IMR-90 (cell line): ENCODE results near the gene KLF17. TPM values are rescaled to one million over a fixed set of nuclear protein-coding genes. Genes with fewer than 3 reads are reported as not detected.

Source experiments
- ATAC-seq: fragments of 200-7000 bp; cut with Tn5 transposase; 2 replicates; pipeline ENCODE4 v1.9.1; 2020; ENCODE audit warnings: low read depth, mild to moderate bottlenecking, moderate library complexity
- BruUV-seq: library from RNA; stranded (reverse); fragments of 400-500 nt; replicated peaks from 2 replicates; lab custom pipeline; 2021; lab: Mats Ljungman, UMichigan
- CTCF ChIA-PET: fragments of 300-600 bp; formaldehyde crosslinking; extraction: SDS; loops from one replicate; lab custom pipeline; 2021; ENCODE audit warnings: antibody characterized with exemption; lab: Yijun Ruan, JAX
- POLR2A ChIA-PET: fragments of 300-600 bp; sonication (Branson Sonifier 250); formaldehyde crosslinking; loops from one replicate; lab custom pipeline; 2022; ENCODE audit warnings: antibody characterized with exemption; ENCODE audit not compliant: unreplicated experiment; lab: Charles Lee
- DNase-seq: peaks from one replicate; pipeline ENCODE4 v3.0.0; 2013
- H2AFZ ChIP-seq: replicated peaks from 2 replicates; pipeline ENCODE3; 2013; ENCODE audit warnings: low read length, mild to moderate bottlenecking; ENCODE audit not compliant: poor library complexity
- H2AK5ac ChIP-seq: 2 replicates; pipeline ENCODE4 v1.6.1; 2013; ENCODE audit warnings: low read depth, low read length, inconsistent platforms
- H2AK9ac ChIP-seq: replicated peaks from 2 replicates; pipeline ENCODE3; 2013; ENCODE audit warnings: mild to moderate bottlenecking, low read depth, low read length, moderate library complexity; ENCODE audit not compliant: poor library complexity
- H2BK120ac ChIP-seq: 2 replicates; pipeline ENCODE4 v1.6.1; 2013; ENCODE audit warnings: low read depth, low read length, inconsistent platforms
- H2BK15ac ChIP-seq: 3 replicates; pipeline ENCODE4 v1.6.1; 2013; ENCODE audit warnings: low read depth, low read length, inconsistent platforms
- H2BK20ac ChIP-seq: 2 replicates; pipeline ENCODE4 v1.6.1; 2013; ENCODE audit warnings: low read depth, mild to moderate bottlenecking, inconsistent platforms, low read length, moderate library complexity
- H2BK5ac ChIP-seq: 2 replicates; pipeline ENCODE4 v1.6.1; 2013; ENCODE audit warnings: mild to moderate bottlenecking, low read depth, low read length, inconsistent platforms; ENCODE audit not compliant: poor library complexity, severe bottlenecking
- H3K14ac ChIP-seq: replicated peaks from 2 replicates; pipeline ENCODE4 v1.6.1; 2013; ENCODE audit warnings: low read depth, low read length, inconsistent platforms
- H3K18ac ChIP-seq: 2 replicates; pipeline ENCODE4 v1.6.1; 2013; ENCODE audit warnings: low read depth, low read length, control low read depth
- H3K23ac ChIP-seq: 2 replicates; pipeline ENCODE4 v1.6.1; 2013; ENCODE audit warnings: low read depth, low read length, inconsistent platforms
- H3K27ac ChIP-seq: 2 replicates; pipeline ENCODE4 v1.5.1; 2013; ENCODE audit warnings: mild to moderate bottlenecking, control low read depth, low read length; ENCODE audit not compliant: insufficient read depth
- H3K27me3 ChIP-seq: 2 replicates; pipeline ENCODE4 v1.6.1; 2013; ENCODE audit warnings: low read length; ENCODE audit not compliant: control insufficient read depth, insufficient read depth
- H3K36me3 ChIP-seq: 2 replicates; pipeline ENCODE4 v1.6.1; 2013; ENCODE audit warnings: low read length, mixed read lengths; ENCODE audit not compliant: control insufficient read depth, insufficient read depth
- H3K4ac ChIP-seq: 2 replicates; pipeline ENCODE4 v1.6.1; 2013; ENCODE audit warnings: low read depth, low read length, inconsistent platforms
- H3K4me1 ChIP-seq: 2 replicates; pipeline ENCODE4 v1.6.1; 2013; ENCODE audit warnings: low read length, mixed read lengths; ENCODE audit not compliant: control insufficient read depth, insufficient read depth
- H3K4me2 ChIP-seq: 2 replicates; pipeline ENCODE4 v1.6.1; 2013; ENCODE audit warnings: low read depth, mild to moderate bottlenecking, control low read depth, low read length, moderate library complexity
- H3K4me3 ChIP-seq: 2 replicates; pipeline ENCODE4 v1.5.1; 2013; ENCODE audit warnings: low read depth, mild to moderate bottlenecking, control low read depth, low read length, moderate library complexity; ENCODE audit not compliant: insufficient read depth
- H3K56ac ChIP-seq: 2 replicates; pipeline ENCODE4 v1.6.1; 2013; ENCODE audit warnings: low read length, inconsistent platforms; ENCODE audit not compliant: insufficient read depth; ENCODE audit errors: extremely low read depth
- H3K79me1 ChIP-seq, 2 experiments: 2 replicates each; pipeline ENCODE4 v1.6.1; 2013; ENCODE audit warnings: low read length in 2 of 2, inconsistent platforms in 1 of 2, low read depth in 1 of 2
- H3K9ac ChIP-seq: 2 replicates; pipeline ENCODE4 v1.6.1; 2013; ENCODE audit warnings: low read depth, low read length, control low read depth
- H3K9me1 ChIP-seq: 2 replicates; pipeline ENCODE4 v1.6.1; 2013; ENCODE audit warnings: low read length, inconsistent platforms; ENCODE audit not compliant: insufficient read depth
- H3K9me3 ChIP-seq: 2 replicates; pipeline ENCODE4 v1.6.1; 2013; ENCODE audit warnings: low read length; ENCODE audit not compliant: control insufficient read depth, insufficient read depth
- H4K20me1 ChIP-seq: 2 replicates; pipeline ENCODE4 v1.6.1; 2013; ENCODE audit warnings: low read length, inconsistent platforms; ENCODE audit not compliant: insufficient read depth
- H4K5ac ChIP-seq: 2 replicates; pipeline ENCODE4 v1.6.1; 2013; ENCODE audit warnings: mild to moderate bottlenecking, low read depth, low read length, control low read depth
- H4K8ac ChIP-seq, 2 experiments: 2 replicates each; pipeline ENCODE4 v1.6.1; 2013; ENCODE audit warnings: low read depth in 2 of 2, low read length in 2 of 2, control low read depth in 1 of 2, inconsistent platforms in 1 of 2
- H4K91ac ChIP-seq: 2 replicates; pipeline ENCODE4 v1.6.1; 2013; ENCODE audit warnings: low read depth, low read length, inconsistent platforms; ENCODE audit not compliant: insufficient read depth
- BHLHE40 ChIP-seq: fragments of 150-350 bp; IDR thresholded peaks from 2 replicates; pipeline ENCODE4 v1.6.1; 2016; ENCODE audit warnings: mild to moderate bottlenecking, low read depth, low read length
- CEBPB ChIP-seq: IDR thresholded peaks from 2 replicates; pipeline ENCODE4 v1.6.1; 2012; ENCODE audit warnings: low read depth, low read length, improper control_type of control experiment
- MAFK ChIP-seq: IDR thresholded peaks from 2 replicates; pipeline ENCODE4 v1.6.1; 2012; ENCODE audit warnings: low read depth, low read length, improper control_type of control experiment
- MAZ ChIP-seq: IDR thresholded peaks from 2 replicates; pipeline ENCODE4 v1.6.1; 2012; ENCODE audit warnings: low read depth, mild to moderate bottlenecking, low read length, improper control_type of control experiment, moderate library complexity, borderline replicate concordance
- MXI1 ChIP-seq: IDR thresholded peaks from 2 replicates; pipeline ENCODE4 v1.6.1; 2012; ENCODE audit warnings: low read depth, mild to moderate bottlenecking, low read length, moderate library complexity, borderline replicate concordance
- RCOR1 ChIP-seq: IDR thresholded peaks from 2 replicates; pipeline ENCODE4 v1.6.1; 2012; ENCODE audit warnings: mild to moderate bottlenecking, low read length, improper control_type of control experiment; ENCODE audit not compliant: insufficient replicate concordance
- RFX5 ChIP-seq: IDR thresholded peaks from 2 replicates; pipeline ENCODE4 v1.8.0; 2012; ENCODE audit warnings: low read depth, mild to moderate bottlenecking, low read length, moderate library complexity
- SMC3 ChIP-seq: fragments of 150-350 bp; IDR thresholded peaks from 2 replicates; pipeline ENCODE4 v1.6.1; 2016; ENCODE audit warnings: low read depth, mild to moderate bottlenecking, antibody characterized with exemption, low read length, moderate library complexity
- WGBS, 2 experiments: methylation state at CpG; one replicate each; pipeline versions ENCODE4 v1.1.5 to v1.1.7; 2013; ENCODE audit warnings: missing lambda C conversion rate in 2 of 2; ENCODE audit not compliant: insufficient read length in 1 of 2; ENCODE audit errors: extremely low coverage in 2 of 2; 5-methylcytosine and 5-hydroxymethylcytosine counted together
- dilution Hi-C: fragments of 300-500 bp; cut with HindIII; formaldehyde crosslinking; loops from one replicate; pipeline ENCODE4 v1.14.3; 2018; ENCODE audit warnings: low sequenced_read_pairs; ENCODE audit not compliant: unreplicated experiment
- in situ Hi-C: fragments of 300-500 bp; cut with MboI; formaldehyde crosslinking; loops from 3 replicates; pipeline ENCODE4 v1.14.3; 2019; ENCODE audit warnings: low sequenced_read_pairs, inconsistent platforms, mixed read lengths
- intact Hi-C: fragments of 100-400 bp; cut with micrococcal nuclease; formaldehyde crosslinking; loops from 2 replicates; pipeline ENCODE4 v1.10.0; 2022
- polyA plus RNA-seq, 3 experiments: library from polyadenylated mRNA; depleted of rRNA; stranded (reverse); fragments of >200 nt; gene quantifications; 2 replicates each; pipeline ENCODE4 v1.2.3, GENCODE V29; 2012; ENCODE audit warnings: low replicate concordance in 1 of 3
- total RNA-seq: library from RNA; depleted of rRNA; stranded (reverse); fragments of >200 nt; gene quantifications from 2 replicates; pipeline ENCODE4 v1.2.3, GENCODE V29; 2012

The KLF17 gene
- total and polyA plus RNA-seq, 2 of the 4 experiments (the other 2 are of a cell fraction) = 0.17 to 0.36 TPM

DNA sequence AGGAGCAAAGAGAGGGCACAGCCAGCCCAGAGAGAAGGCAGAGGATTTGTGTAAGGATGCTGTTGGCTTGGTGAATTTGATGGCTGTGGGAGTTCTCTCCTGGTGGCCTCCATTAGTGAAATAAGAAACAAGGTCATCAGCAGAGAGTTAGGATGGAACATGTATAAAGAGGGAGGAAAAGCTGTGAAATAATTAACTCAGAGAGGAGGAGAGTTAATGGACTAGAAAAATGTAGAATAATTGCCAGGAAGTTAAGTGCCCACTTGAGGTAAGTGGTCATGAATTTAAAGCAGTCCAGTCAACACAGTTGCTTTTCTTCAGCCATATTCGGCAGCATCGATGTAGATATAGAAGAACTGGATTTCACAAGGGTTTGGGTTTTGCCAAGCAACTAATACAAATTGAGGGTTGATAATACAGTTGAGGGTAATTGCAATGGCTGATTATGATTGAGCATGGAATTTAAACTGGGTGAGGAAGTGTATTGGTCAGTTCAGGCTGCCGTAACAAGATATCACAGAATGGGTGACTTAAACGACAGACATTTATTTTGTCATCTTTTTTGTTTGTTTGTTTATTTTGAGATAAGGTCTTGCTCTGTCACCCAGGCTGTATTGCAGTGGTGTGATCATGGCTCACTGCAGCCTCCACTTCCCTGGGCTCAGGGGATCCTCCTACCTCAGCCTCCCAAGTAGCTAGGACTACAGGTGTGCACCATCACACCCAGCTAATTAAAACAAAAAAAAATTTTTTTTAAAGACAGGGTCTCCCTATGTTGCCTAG is 31.7 kb upstream of the KLF17 start:
- Histone ChIP-seq H2AK5ac (no peak overlapping the region), H2BK120ac (no peak overlapping the region), H2BK20ac (no peak overlapping the region), H2AFZ (no peak overlapping the region), H3K4me3 (no peak overlapping the region), H4K91ac (no peak overlapping the region), H2BK5ac (no peak overlapping the region), H3K4me2 (no peak overlapping the region), H3K9me3 (no peaks in the 10 kb centered on the region), H3K23ac (no peak overlapping the region), H3K36me3 (no peaks in the 10 kb centered on the region), H3K4me1 (no peaks in the 10 kb centered on the region), H3K9ac (no peak overlapping the region), H4K20me1 (no peaks in the 10 kb centered on the region), H3K56ac (no peak overlapping the region), H3K27ac (no peak overlapping the region), H2AK9ac (no peak overlapping the region), H3K79me1 (no peaks in the 10 kb centered on the region), H3K27me3 (no peaks in the 10 kb centered on the region), H4K8ac (no peak overlapping the region), H3K4ac (no peak overlapping the region), H3K14ac (no peak overlapping the region), H4K5ac (no peak overlapping the region), H3K18ac (no peak overlapping the region), H3K9me1 (0 out of 2 replicates have a peak, but pooled peaks cover 3% of the 10 kb centered on the region), H2BK15ac (no peak overlapping the region)
- ATAC-seq = no peak
- intact Hi-C loops = no loop called here
- in situ Hi-C loops = no loop called here
- ChIA-PET POLR2A (no interaction called here), CTCF (no interaction called here)
- dilution Hi-C loops = no loop called here
- no peak for DNase-seq
- TF ChIP-seq SMC3 (no peak), RFX5 (no peak), CEBPB (no peak), MAZ (no peak), BHLHE40 (no peak), MAFK (no peak), RCOR1 (no peak), MXI1 (no peak)
- WGBS, 2 experiments = 100% methylated on average over 2 of the region's 4 CpGs; no CpG with 5 or more reads in 1 of the 2 experiments
- no TSS peak for BruUV-seq
